ENCODE data around the gene GLUD2.
"Not testable (repeated sequence)": the region's sequence is repeated elsewhere in the genome, so short reads cannot be mapped to it uniquely, and the experiment has no call there.

The GLUD2 gene

GRCh38 chrX:121047441-121048419, at the start of gene GLUD2:
Gene GLUD2 (plus strand): TSS chrX:121047610. CDS start chrX:121047685, 75 bp downstream.
- peak in 26 of 56 donors; percentile 0 to 26 (median 2) for DNase-seq

- no peak for DNase-seq
These were observed 48.0 kb upstream of the GLUD2 start for GRCh38 chrX:120999413-120999812.

- DNase-seq, result no peak
These were observed 46.8 kb upstream of the GLUD2 start for GRCh38 chrX:121000589-121000988.

GRCh38 chrX:121008920-121009319, 38.5 kb upstream of the GLUD2 start:
- DNase-seq, result no peak

- no peak for DNase-seq
These were observed 37.6 kb upstream of the GLUD2 start for GRCh38 chrX:121009764-121010163.

- peak in 7 of 56 donors; percentile 0 to 7 (median 3) for DNase-seq
These were observed 37.2 kb upstream of the GLUD2 start for GRCh38 chrX:121010218-121010617.

GRCh38 chrX:121011254-121011653, 36.2 kb upstream of the GLUD2 start:
- no peak for DNase-seq

- no peak for DNase-seq
These were observed 33.4 kb upstream of the GLUD2 start for GRCh38 chrX:121013897-121014455.

GRCh38 chrX:121014826-121015225, 32.6 kb upstream of the GLUD2 start:
- DNase-seq, result no peak

- no peak for DNase-seq
These were observed 19.0 kb upstream of the GLUD2 start for GRCh38 chrX:121028419-121028818.

GRCh38 chrX:121030083-121030482, 17.3 kb upstream of the GLUD2 start:
- DNase-seq, result no peak

GRCh38 chrX:121032531-121032930, 14.9 kb upstream of the GLUD2 start:
- DNase-seq, result no peak

GRCh38 chrX:121036137-121036536, 11.3 kb upstream of the GLUD2 start:
- DNase-seq, result no peak

- DNase-seq, result no peak
These were observed 10.5 kb upstream of the GLUD2 start for GRCh38 chrX:121036951-121037350.

- no peak for DNase-seq
These were observed 3.4 kb downstream of the GLUD2 start for GRCh38 chrX:121050781-121051180.

- no peak for DNase-seq
These were observed 4.7 kb downstream of the GLUD2 start for GRCh38 chrX:121052122-121052521.

- no peak for DNase-seq
These were observed 14.9 kb downstream of the GLUD2 start for GRCh38 chrX:121062289-121062688.

GRCh38 chrX:121064579-121064978, 17.2 kb downstream of the GLUD2 start:
- no peak for DNase-seq

- DNase-seq, result not testable (repeated sequence)
These were observed 36.8 kb downstream of the GLUD2 start for GRCh38 chrX:121084247-121084646.

- no peak for DNase-seq
These were observed 37.6 kb downstream of the GLUD2 start for GRCh38 chrX:121084903-121085611.

GRCh38 chrX:121085612-121086010, 38.2 kb downstream of the GLUD2 start:
- DNase-seq, result no peak

- no peak for DNase-seq
These were observed 45.6 kb downstream of the GLUD2 start for GRCh38 chrX:121093011-121093410.
